IMR-90 (cell line): Measurements from ENCODE around the gene SMYD4. TPM values are rescaled to one million over a fixed set of nuclear protein-coding genes. Genes with fewer than 3 reads are reported as not detected.

ENCODE experiments used
- ATAC-seq: fragments of 200-7000 bp; cut with Tn5 transposase; 2 replicates; pipeline ENCODE4 v1.9.1; 2020; ENCODE audit warnings: low read depth, mild to moderate bottlenecking, moderate library complexity
- BruUV-seq: library from RNA; stranded (reverse); fragments of 400-500 nt; replicated peaks from 2 replicates; lab custom pipeline; 2021; lab: Mats Ljungman, UMichigan
- CTCF ChIA-PET: fragments of 300-600 bp; formaldehyde crosslinking; extraction: SDS; loops from one replicate; lab custom pipeline; 2021; ENCODE audit warnings: antibody characterized with exemption; lab: Yijun Ruan, JAX
- POLR2A ChIA-PET: fragments of 300-600 bp; sonication (Branson Sonifier 250); formaldehyde crosslinking; loops from one replicate; lab custom pipeline; 2022; ENCODE audit warnings: antibody characterized with exemption; ENCODE audit not compliant: unreplicated experiment; lab: Charles Lee
- DNase-seq: peaks from one replicate; pipeline ENCODE4 v3.0.0; 2013
- H2AFZ ChIP-seq: replicated peaks from 2 replicates; pipeline ENCODE3; 2013; ENCODE audit warnings: low read length, mild to moderate bottlenecking; ENCODE audit not compliant: poor library complexity
- H2AK5ac ChIP-seq: 2 replicates; pipeline ENCODE4 v1.6.1; 2013; ENCODE audit warnings: low read depth, low read length, inconsistent platforms
- H2AK9ac ChIP-seq: replicated peaks from 2 replicates; pipeline ENCODE3; 2013; ENCODE audit warnings: mild to moderate bottlenecking, low read depth, low read length, moderate library complexity; ENCODE audit not compliant: poor library complexity
- H2BK120ac ChIP-seq: 2 replicates; pipeline ENCODE4 v1.6.1; 2013; ENCODE audit warnings: low read depth, low read length, inconsistent platforms
- H2BK15ac ChIP-seq: 3 replicates; pipeline ENCODE4 v1.6.1; 2013; ENCODE audit warnings: low read depth, low read length, inconsistent platforms
- H2BK20ac ChIP-seq: 2 replicates; pipeline ENCODE4 v1.6.1; 2013; ENCODE audit warnings: low read depth, mild to moderate bottlenecking, inconsistent platforms, low read length, moderate library complexity
- H2BK5ac ChIP-seq: 2 replicates; pipeline ENCODE4 v1.6.1; 2013; ENCODE audit warnings: mild to moderate bottlenecking, low read depth, low read length, inconsistent platforms; ENCODE audit not compliant: poor library complexity, severe bottlenecking
- H3K14ac ChIP-seq: replicated peaks from 2 replicates; pipeline ENCODE4 v1.6.1; 2013; ENCODE audit warnings: low read depth, low read length, inconsistent platforms
- H3K18ac ChIP-seq: 2 replicates; pipeline ENCODE4 v1.6.1; 2013; ENCODE audit warnings: low read depth, low read length, control low read depth
- H3K23ac ChIP-seq: 2 replicates; pipeline ENCODE4 v1.6.1; 2013; ENCODE audit warnings: low read depth, low read length, inconsistent platforms
- H3K27ac ChIP-seq: 2 replicates; pipeline ENCODE4 v1.5.1; 2013; ENCODE audit warnings: mild to moderate bottlenecking, control low read depth, low read length; ENCODE audit not compliant: insufficient read depth
- H3K27me3 ChIP-seq: 2 replicates; pipeline ENCODE4 v1.6.1; 2013; ENCODE audit warnings: low read length; ENCODE audit not compliant: control insufficient read depth, insufficient read depth
- H3K36me3 ChIP-seq: 2 replicates; pipeline ENCODE4 v1.6.1; 2013; ENCODE audit warnings: low read length, mixed read lengths; ENCODE audit not compliant: control insufficient read depth, insufficient read depth
- H3K4ac ChIP-seq: 2 replicates; pipeline ENCODE4 v1.6.1; 2013; ENCODE audit warnings: low read depth, low read length, inconsistent platforms
- H3K4me1 ChIP-seq: 2 replicates; pipeline ENCODE4 v1.6.1; 2013; ENCODE audit warnings: low read length, mixed read lengths; ENCODE audit not compliant: control insufficient read depth, insufficient read depth
- H3K4me2 ChIP-seq: 2 replicates; pipeline ENCODE4 v1.6.1; 2013; ENCODE audit warnings: low read depth, mild to moderate bottlenecking, control low read depth, low read length, moderate library complexity
- H3K4me3 ChIP-seq: 2 replicates; pipeline ENCODE4 v1.5.1; 2013; ENCODE audit warnings: low read depth, mild to moderate bottlenecking, control low read depth, low read length, moderate library complexity; ENCODE audit not compliant: insufficient read depth
- H3K56ac ChIP-seq: 2 replicates; pipeline ENCODE4 v1.6.1; 2013; ENCODE audit warnings: low read length, inconsistent platforms; ENCODE audit not compliant: insufficient read depth; ENCODE audit errors: extremely low read depth
- H3K79me1 ChIP-seq, 2 experiments: 2 replicates each; pipeline ENCODE4 v1.6.1; 2013; ENCODE audit warnings: low read length in 2 of 2, inconsistent platforms in 1 of 2, low read depth in 1 of 2
- H3K9ac ChIP-seq: 2 replicates; pipeline ENCODE4 v1.6.1; 2013; ENCODE audit warnings: low read depth, low read length, control low read depth
- H3K9me1 ChIP-seq: 2 replicates; pipeline ENCODE4 v1.6.1; 2013; ENCODE audit warnings: low read length, inconsistent platforms; ENCODE audit not compliant: insufficient read depth
- H3K9me3 ChIP-seq: 2 replicates; pipeline ENCODE4 v1.6.1; 2013; ENCODE audit warnings: low read length; ENCODE audit not compliant: control insufficient read depth, insufficient read depth
- H4K20me1 ChIP-seq: 2 replicates; pipeline ENCODE4 v1.6.1; 2013; ENCODE audit warnings: low read length, inconsistent platforms; ENCODE audit not compliant: insufficient read depth
- H4K5ac ChIP-seq: 2 replicates; pipeline ENCODE4 v1.6.1; 2013; ENCODE audit warnings: mild to moderate bottlenecking, low read depth, low read length, control low read depth
- H4K8ac ChIP-seq, 2 experiments: 2 replicates each; pipeline ENCODE4 v1.6.1; 2013; ENCODE audit warnings: low read depth in 2 of 2, low read length in 2 of 2, control low read depth in 1 of 2, inconsistent platforms in 1 of 2
- H4K91ac ChIP-seq: 2 replicates; pipeline ENCODE4 v1.6.1; 2013; ENCODE audit warnings: low read depth, low read length, inconsistent platforms; ENCODE audit not compliant: insufficient read depth
- CEBPB ChIP-seq: IDR thresholded peaks from 2 replicates; pipeline ENCODE4 v1.6.1; 2012; ENCODE audit warnings: low read depth, low read length, improper control_type of control experiment
- FOS ChIP-seq: fragments of 150-350 bp; IDR thresholded peaks from 2 replicates; pipeline ENCODE4 v1.6.1; 2016; ENCODE audit warnings: low read depth, low read length
- POLR2A ChIP-seq: IDR thresholded peaks from 2 replicates; pipeline ENCODE4 v1.6.1; 2012; ENCODE audit warnings: mild to moderate bottlenecking, low read depth, low read length
- RCOR1 ChIP-seq: IDR thresholded peaks from 2 replicates; pipeline ENCODE4 v1.6.1; 2012; ENCODE audit warnings: mild to moderate bottlenecking, low read length, improper control_type of control experiment; ENCODE audit not compliant: insufficient replicate concordance
- SMC3 ChIP-seq: fragments of 150-350 bp; IDR thresholded peaks from 2 replicates; pipeline ENCODE4 v1.6.1; 2016; ENCODE audit warnings: low read depth, mild to moderate bottlenecking, antibody characterized with exemption, low read length, moderate library complexity
- WGBS, 2 experiments: methylation state at CpG; one replicate each; pipeline versions ENCODE4 v1.1.5 to v1.1.7; 2013; ENCODE audit warnings: missing lambda C conversion rate in 2 of 2; ENCODE audit not compliant: insufficient read length in 1 of 2; ENCODE audit errors: extremely low coverage in 2 of 2; 5-methylcytosine and 5-hydroxymethylcytosine counted together
- dilution Hi-C: fragments of 300-500 bp; cut with HindIII; formaldehyde crosslinking; loops from one replicate; pipeline ENCODE4 v1.14.3; 2018; ENCODE audit warnings: low sequenced_read_pairs; ENCODE audit not compliant: unreplicated experiment
- in situ Hi-C: fragments of 300-500 bp; cut with MboI; formaldehyde crosslinking; loops from 3 replicates; pipeline ENCODE4 v1.14.3; 2019; ENCODE audit warnings: low sequenced_read_pairs, inconsistent platforms, mixed read lengths
- intact Hi-C: fragments of 100-400 bp; cut with micrococcal nuclease; formaldehyde crosslinking; loops from 2 replicates; pipeline ENCODE4 v1.10.0; 2022
- polyA plus RNA-seq, 3 experiments: library from polyadenylated mRNA; depleted of rRNA; stranded (reverse); fragments of >200 nt; gene quantifications; 2 replicates each; pipeline ENCODE4 v1.2.3, GENCODE V29; 2012; ENCODE audit warnings: low replicate concordance in 1 of 3
- total RNA-seq: library from RNA; depleted of rRNA; stranded (reverse); fragments of >200 nt; gene quantifications from 2 replicates; pipeline ENCODE4 v1.2.3, GENCODE V29; 2012

Gene SMYD4
- total and polyA plus RNA-seq, 2 of the 4 experiments (the other 2 are of a cell fraction), result 5.3 to 7.2 TPM

GRCh38 chr17:1875597-1875996 is 45.9 kb upstream of the SMYD4 start:
- CTCF ChIA-PET, result no interaction called here

More at GRCh38 chr17:1875597-1875996, 45.9 kb upstream of the SMYD4 start:
- Histone ChIP-seq H3K9ac (no peak overlapping the region), H4K5ac (no peak overlapping the region), H3K56ac (no peak overlapping the region), H2BK5ac (no peak overlapping the region), H3K18ac (no peak overlapping the region), H3K23ac (no peak overlapping the region), H3K27me3 (no peaks in the 10 kb centered on the region), H2AFZ (no peak overlapping the region), H3K4ac (no peak overlapping the region), H3K36me3 (peaks cover 40% of the 10 kb centered on the region), H2BK15ac (no peak overlapping the region), H2AK9ac (no peak overlapping the region), H3K4me1 (no peaks in the 10 kb centered on the region), H3K14ac (no peak overlapping the region), H3K9me3 (no peaks in the 10 kb centered on the region), H4K20me1 (no peaks in the 10 kb centered on the region), H4K8ac (no peak overlapping the region), H3K27ac (no peak overlapping the region), H2BK120ac (no peak overlapping the region), H4K91ac (no peak overlapping the region), H3K9me1 (peaks cover 4% of the 10 kb centered on the region; the same call in 1 of the 2 replicates), H3K4me2 (no peak overlapping the region), H3K79me1 (0 out of 4 replicates have a peak, but pooled peaks cover 0 to 3% of the 10 kb centered on the region in 2 experiments), H3K4me3 (no peak overlapping the region), H2BK20ac (no peak overlapping the region), H2AK5ac (no peak overlapping the region)
- no CpG with 5 or more reads among the region's 4 CpGs for WGBS, 2 experiments
- POLR2A ChIA-PET, result no interaction called here
- DNase-seq, result no peak
- BruUV-seq, result no TSS peak
- dilution Hi-C loops (no loop called here), intact Hi-C loops (no loop called here), in situ Hi-C loops (no loop called here)
- no peak for ATAC-seq
- TF ChIP-seq RCOR1 (no peak), CEBPB (no peak), POLR2A (no peak), SMC3 (no peak), FOS (no peak)
